Mononuclear cell (primary cell): Measurements from ENCODE around the gene MRAP2. TPM values are rescaled to one million over a fixed set of nuclear protein-coding genes. Genes with fewer than 3 reads are reported as not detected.
"Not testable (repeated sequence)": the region's sequence is repeated elsewhere in the genome, so short reads cannot be mapped to it uniquely, and the experiment has no call there.

Experiments used
- H3K27me3 ChIP-seq: 2 replicates; pipeline ENCODE4 v1.6.0; 2011; ENCODE audit warnings: low read length, control low read depth; ENCODE audit not compliant: insufficient read depth
- H3K4me1 ChIP-seq: 2 replicates; pipeline ENCODE4 v1.5.1; 2011; ENCODE audit warnings: mild to moderate bottlenecking, low read length, control low read depth; ENCODE audit not compliant: insufficient read depth
- H3K4me3 ChIP-seq: 2 replicates; pipeline ENCODE4 v1.5.1; 2011; ENCODE audit warnings: mild to moderate bottlenecking, low read length, moderate library complexity
- H3K9me3 ChIP-seq: 2 replicates; pipeline ENCODE4 v1.5.1; 2011; ENCODE audit warnings: low read depth, mild to moderate bottlenecking, control low read depth, low read length
- total RNA-seq: library from RNA; depleted of rRNA; stranded (reverse); fragments of >200 nt; gene quantifications from one replicate; pipeline ENCODE4 v1.2.3, GENCODE V29; 2012

MRAP2 gene
- total RNA-seq, 1 donor, result 0.10 TPM

GRCh38 chr6:84052883-84053241 is 19.3 kb downstream of the MRAP2 start:
- H3K27me3 ChIP-seq, result no peaks in the 10 kb centered on the region
- H3K9me3 ChIP-seq, result no peaks in the 10 kb centered on the region
- no peaks in the 10 kb centered on the region for H3K4me1 ChIP-seq
- no peak overlapping the region for H3K4me3 ChIP-seq

GRCh38 chr6:84055647-84056046 is 22.1 kb downstream of the MRAP2 start:
- Histone ChIP-seq H3K4me1 (no peaks in the 10 kb centered on the region), H3K9me3 (no peaks in the 10 kb centered on the region), H3K4me3 (no peak overlapping the region), H3K27me3 (no peaks in the 10 kb centered on the region)

GRCh38 chr6:84057908-84058307 is 24.3 kb downstream of the MRAP2 start:
- H3K27me3 ChIP-seq, result no peaks in the 10 kb centered on the region
- no peak overlapping the region for H3K4me3 ChIP-seq
- H3K4me1 ChIP-seq, result no peaks in the 10 kb centered on the region
- no peaks in the 10 kb centered on the region for H3K9me3 ChIP-seq

- no peaks in the 10 kb centered on the region for H3K27me3 ChIP-seq
- H3K4me3 ChIP-seq, result no peak overlapping the region
- H3K4me1 ChIP-seq, result no peaks in the 10 kb centered on the region
Measured at GRCh38 chr6:84059082-84059481, 25.5 kb downstream of the MRAP2 start.

GRCh38 chr6:84061174-84061573 is 27.6 kb downstream of the MRAP2 start:
- Histone ChIP-seq H3K4me1 (no peaks in the 10 kb centered on the region), H3K9me3 (no peaks in the 10 kb centered on the region), H3K27me3 (no peaks in the 10 kb centered on the region), H3K4me3 (no peak overlapping the region)

More at GRCh38 chr6:84059082-84059481, 25.5 kb downstream of the MRAP2 start:
- H3K9me3 ChIP-seq, result no peaks in the 10 kb centered on the region

- H3K4me3 ChIP-seq, result no peak overlapping the region
- H3K4me1 ChIP-seq, result no peaks in the 10 kb centered on the region
- H3K27me3 ChIP-seq, result no peaks in the 10 kb centered on the region
- H3K9me3 ChIP-seq, result no peaks in the 10 kb centered on the region
Measured at GRCh38 chr6:84061613-84062398, 28.2 kb downstream of the MRAP2 start.

GRCh38 chr6:84062519-84063154 is 29.1 kb downstream of the MRAP2 start:
- Histone ChIP-seq H3K27me3 (no peaks in the 10 kb centered on the region), H3K4me1 (no peaks in the 10 kb centered on the region), H3K9me3 (no peaks in the 10 kb centered on the region), H3K4me3 (no peak overlapping the region)

GRCh38 chr6:84065693-84066290 is 32.2 kb downstream of the MRAP2 start:
- H3K9me3 ChIP-seq, result no peaks in the 10 kb centered on the region
- H3K4me1 ChIP-seq, result no peaks in the 10 kb centered on the region
- H3K4me3 ChIP-seq, result no peak overlapping the region
- H3K27me3 ChIP-seq, result no peaks in the 10 kb centered on the region

GRCh38 chr6:84066536-84066935 is 33.0 kb downstream of the MRAP2 start:
- H3K27me3 ChIP-seq, result no peaks in the 10 kb centered on the region
- H3K9me3 ChIP-seq, result no peaks in the 10 kb centered on the region
- H3K4me3 ChIP-seq, result no peak overlapping the region
- H3K4me1 ChIP-seq, result no peaks in the 10 kb centered on the region

GRCh38 chr6:84068873-84069272 is 35.3 kb downstream of the MRAP2 start:
- not testable (repeated sequence) for H3K9me3 ChIP-seq, H3K27me3 ChIP-seq, H3K4me1 ChIP-seq, H3K4me3 ChIP-seq

GRCh38 chr6:84072442-84072997 is 38.9 kb downstream of the MRAP2 start:
- Histone ChIP-seq H3K4me3 (no peak overlapping the region), H3K27me3 (no peaks in the 10 kb centered on the region), H3K9me3 (no peaks in the 10 kb centered on the region), H3K4me1 (no peaks in the 10 kb centered on the region)

- Histone ChIP-seq H3K9me3 (no peaks in the 10 kb centered on the region), H3K4me1 (no peaks in the 10 kb centered on the region), H3K27me3 (no peaks in the 10 kb centered on the region), H3K4me3 (no peak overlapping the region)
Measured at GRCh38 chr6:84074988-84075781, 41.6 kb downstream of the MRAP2 start.

- H3K4me3 ChIP-seq, result no peak overlapping the region
- H3K9me3 ChIP-seq, result no peaks in the 10 kb centered on the region
- no peaks in the 10 kb centered on the region for H3K27me3 ChIP-seq
- H3K4me1 ChIP-seq, result no peaks in the 10 kb centered on the region
Measured at GRCh38 chr6:84077645-84078044, 44.1 kb downstream of the MRAP2 start.

GRCh38 chr6:84078335-84078734 is 44.8 kb downstream of the MRAP2 start:
- H3K27me3 ChIP-seq, result no peaks in the 10 kb centered on the region
- H3K4me3 ChIP-seq, result no peak overlapping the region
- H3K4me1 ChIP-seq, result no peaks in the 10 kb centered on the region
- H3K9me3 ChIP-seq, result no peaks in the 10 kb centered on the region

- H3K4me1 ChIP-seq, result no peaks in the 10 kb centered on the region
- no peaks in the 10 kb centered on the region for H3K9me3 ChIP-seq
- H3K27me3 ChIP-seq, result no peaks in the 10 kb centered on the region
- no peak overlapping the region for H3K4me3 ChIP-seq
Measured at GRCh38 chr6:84081222-84081621, 47.6 kb downstream of the MRAP2 start.
